ENCODE measurements around the gene RARG.
A peak's percentile ranks its signal among the peaks of the same experiment; 100 is the strongest.
"Not testable (repeated sequence)": the region's sequence is repeated elsewhere in the genome, so short reads cannot be mapped to it uniquely, and the experiment has no call there.

RARG gene

DNA sequence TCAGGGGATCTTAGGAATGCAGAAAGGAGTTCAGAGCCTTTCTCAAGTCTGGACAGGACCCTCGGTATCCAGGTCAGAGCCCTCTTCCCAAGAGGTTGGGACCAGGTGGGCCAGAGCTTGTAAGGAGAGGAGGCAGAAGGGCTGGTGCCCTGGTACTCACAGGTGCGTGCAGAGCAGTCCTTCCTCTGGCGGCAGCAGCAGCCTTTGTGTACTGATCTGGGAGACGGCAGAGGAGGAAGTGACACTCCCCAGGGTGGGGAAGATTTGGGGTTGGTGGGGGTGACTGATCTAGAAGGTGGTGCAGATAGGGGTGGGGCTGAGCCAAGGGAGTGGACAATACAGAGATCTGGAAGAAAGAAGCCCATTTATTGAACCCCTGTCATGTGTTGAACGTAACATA, 25.0 kb downstream of the RARG start, which contains the start of gene ITGB7:
TSS of gene ITGB7 (minus strand) at position 210 of the 400 bp plus-strand sequence. CDS start 6,808 bp downstream, outside the sequence.
- Histone ChIP-seq H3K9ac (peak within 1 kb of the TSS; percentile 57), H3K27me3 (ENCODE audit: insufficient read depth, low read depth) (no peaks in the 10 kb centered on the region), H3K79me2 (ENCODE audit: insufficient read depth, low read depth) (peaks cover 70% of the 10 kb centered on the region), H3K4me1 (ENCODE audit: low read depth, poor library complexity, severe bottlenecking) (peaks cover 82% of the 10 kb centered on the region), H2AFZ (ENCODE audit: low read depth) (no peak within 1 kb of the TSS), H3K4me3 (IDR thresholded peaks at IDR 0.05; ENCODE audit: insufficient read depth, low read depth, low read length) (peak within 1 kb of the TSS; percentile 97), H3K4me2 (peak within 1 kb of the TSS; percentile 47), H3K36me3 (ENCODE audit: insufficient read depth) (peaks cover 27% of the 10 kb centered on the region; the same call in 1 of the 2 replicates), H4K20me1 (ENCODE audit: insufficient read depth) (no peaks in the 10 kb centered on the region), H3K27ac (peak within 1 kb of the TSS; percentile 79)
- no peak for TF ChIP-seq CTCF (conservative IDR thresholded peaks at IDR 0.05; ENCODE audit: low read depth, low read length)

- H3K4me3 ChIP-seq (IDR thresholded peaks at IDR 0.05; ENCODE audit: insufficient read depth, low read depth, low read length) = peak overlapping the region; percentile 97
- no peaks in the 10 kb centered on the region for H3K27me3 ChIP-seq (ENCODE audit: insufficient read depth, low read depth)
- H3K79me2 ChIP-seq (ENCODE audit: insufficient read depth, low read depth) = peaks cover 77% of the 10 kb centered on the region
- peaks cover 82% of the 10 kb centered on the region for H3K4me1 ChIP-seq (ENCODE audit: low read depth, poor library complexity, severe bottlenecking)
- TF ChIP-seq CTCF (conservative IDR thresholded peaks at IDR 0.05; ENCODE audit: low read depth, low read length) = no peak
- H3K9ac ChIP-seq = peak overlapping the region; percentile 57
- no peak overlapping the region for H2AFZ ChIP-seq (ENCODE audit: low read depth)
- peak overlapping the region; percentile 79 for H3K27ac ChIP-seq
- no peaks in the 10 kb centered on the region for H4K20me1 ChIP-seq (ENCODE audit: insufficient read depth)
- H3K4me2 ChIP-seq = peak overlapping the region; percentile 47
- peaks cover 27% of the 10 kb centered on the region; the same call in 1 of the 2 replicates for H3K36me3 ChIP-seq (ENCODE audit: insufficient read depth)
Observed at GRCh38 chr12:53205747-53206419, 26.1 kb downstream of the RARG start.

GRCh38 chr12:53204351-53204750, 27.7 kb downstream of the RARG start:
- H3K4me3 ChIP-seq (IDR thresholded peaks at IDR 0.05; ENCODE audit: insufficient read depth, low read depth, low read length) = no peak overlapping the region
- peak overlapping the region; percentile 47 for H3K4me2 ChIP-seq
- no peak for TF ChIP-seq CTCF (conservative IDR thresholded peaks at IDR 0.05; ENCODE audit: low read depth, low read length)
- H3K4me1 ChIP-seq (ENCODE audit: low read depth, poor library complexity, severe bottlenecking) = peaks cover 82% of the 10 kb centered on the region
- H4K20me1 ChIP-seq (ENCODE audit: insufficient read depth) = no peaks in the 10 kb centered on the region
- peak overlapping the region; percentile 79; the same call in 1 of the 2 replicates for H3K27ac ChIP-seq
- no peaks in the 10 kb centered on the region for H3K27me3 ChIP-seq (ENCODE audit: insufficient read depth, low read depth)
- H3K36me3 ChIP-seq (ENCODE audit: insufficient read depth) = peaks cover 36% of the 10 kb centered on the region; the same call in 1 of the 2 replicates
- H3K9ac ChIP-seq = no peak overlapping the region
- H2AFZ ChIP-seq (ENCODE audit: low read depth) = no peak overlapping the region
- H3K79me2 ChIP-seq (ENCODE audit: insufficient read depth, low read depth) = peaks cover 89% of the 10 kb centered on the region

GRCh38 chr12:53202316-53202715, 29.7 kb downstream of the RARG start:
- peaks cover 84% of the 10 kb centered on the region for H3K4me1 ChIP-seq (ENCODE audit: low read depth, poor library complexity, severe bottlenecking)
- peaks cover 89% of the 10 kb centered on the region for H3K79me2 ChIP-seq (ENCODE audit: insufficient read depth, low read depth)
- peak overlapping the region; percentile 34; the same call in 1 of the 2 replicates for H3K9ac ChIP-seq
- H3K4me3 ChIP-seq (IDR thresholded peaks at IDR 0.05; ENCODE audit: insufficient read depth, low read depth, low read length); H2AFZ ChIP-seq (ENCODE audit: low read depth); H3K27me3 ChIP-seq (ENCODE audit: insufficient read depth, low read depth); H4K20me1 ChIP-seq (ENCODE audit: insufficient read depth): not testable (repeated sequence)
- peaks cover 49% of the 10 kb centered on the region; the same call in 1 of the 2 replicates for H3K36me3 ChIP-seq (ENCODE audit: insufficient read depth)
- peak overlapping the region; percentile 79 for H3K27ac ChIP-seq
- peak overlapping the region; percentile 47 for H3K4me2 ChIP-seq

GRCh38 chr12:53201639-53202038, 30.4 kb downstream of the RARG start:
- H3K9ac ChIP-seq = peak overlapping the region; percentile 34; the same call in 1 of the 2 replicates
- H4K20me1 ChIP-seq (ENCODE audit: insufficient read depth) = no peaks in the 10 kb centered on the region
- TF ChIP-seq CTCF (conservative IDR thresholded peaks at IDR 0.05; ENCODE audit: low read depth, low read length) = no peak
- peak overlapping the region; percentile 79 for H3K27ac ChIP-seq
- peaks cover 56% of the 10 kb centered on the region; the same call in 1 of the 2 replicates for H3K36me3 ChIP-seq (ENCODE audit: insufficient read depth)
- no peaks in the 10 kb centered on the region for H3K27me3 ChIP-seq (ENCODE audit: insufficient read depth, low read depth)
- peaks cover 91% of the 10 kb centered on the region for H3K4me1 ChIP-seq (ENCODE audit: low read depth, poor library complexity, severe bottlenecking)
- no peak overlapping the region for H2AFZ ChIP-seq (ENCODE audit: low read depth)
- H3K4me2 ChIP-seq = peak overlapping the region; percentile 47
- H3K4me3 ChIP-seq (IDR thresholded peaks at IDR 0.05; ENCODE audit: insufficient read depth, low read depth, low read length) = no peak overlapping the region
- peaks cover 89% of the 10 kb centered on the region for H3K79me2 ChIP-seq (ENCODE audit: insufficient read depth, low read depth)
